Measurements from ENCODE around the gene GRK5.

Gene GRK5

GRCh38 chr10:119357412-119358151, 150.2 kb downstream of the GRK5 start:
- TF ChIP-seq CTBP1 (IDR thresholded peaks at IDR 0.05; ENCODE audit: borderline replicate concordance) (no peak), L3MBTL2 (conservative IDR thresholded peaks at IDR 0.05) (no peak), FOXK2 (IDR thresholded peaks at IDR 0.05) (no peak), NFRKB (IDR thresholded peaks at IDR 0.05) (no peak), BHLHE40 (IDR thresholded peaks at IDR 0.05; ENCODE audit: borderline replicate concordance) (no peak), LEF1 (IDR thresholded peaks at IDR 0.05; ENCODE audit: borderline replicate concordance) (no peak), SP1 (IDR thresholded peaks at IDR 0.05) (no peak), SUZ12 (IDR thresholded peaks at IDR 0.05) (no peak), FOXM1 (IDR thresholded peaks at IDR 0.05; ENCODE audit: borderline replicate concordance) (no peak), ZNF384 (IDR thresholded peaks at IDR 0.05) (no peak), FOXA1 (IDR thresholded peaks at IDR 0.05) (no peak), TARDBP (IDR thresholded peaks at IDR 0.05) (no peak), ELF4 (IDR thresholded peaks at IDR 0.05) (no peak), ARNT (IDR thresholded peaks at IDR 0.05) (no peak), HDGF (IDR thresholded peaks at IDR 0.05; ENCODE audit: borderline replicate concordance) (no peak)
- TF ChIP-seq, protein P1, sequence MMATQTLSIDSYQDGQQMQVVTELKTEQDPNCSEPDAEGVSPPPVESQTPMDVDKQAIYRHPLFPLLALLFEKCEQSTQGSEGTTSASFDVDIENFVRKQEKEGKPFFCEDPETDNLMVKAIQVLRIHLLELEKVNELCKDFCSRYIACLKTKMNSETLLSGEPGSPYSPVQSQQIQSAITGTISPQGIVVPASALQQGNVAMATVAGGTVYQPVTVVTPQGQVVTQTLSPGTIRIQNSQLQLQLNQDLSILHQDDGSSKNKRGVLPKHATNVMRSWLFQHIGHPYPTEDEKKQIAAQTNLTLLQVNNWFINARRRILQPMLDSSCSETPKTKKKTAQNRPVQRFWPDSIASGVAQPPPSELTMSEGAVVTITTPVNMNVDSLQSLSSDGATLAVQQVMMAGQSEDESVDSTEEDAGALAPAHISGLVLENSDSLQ (IDR thresholded peaks at IDR 0.05): no peak
- POLR2A ChIA-PET: no interaction called here
- CTCF ChIA-PET: no interaction called here
- DNase-seq (ENCODE audit: extremely low spot score): no peak

GRCh38 chr10:119358152-119358512, 150.8 kb downstream of the GRK5 start:
- ChIA-PET POLR2A (no interaction called here), CTCF (interaction anchor here (1.0 kb wide), 1 partner anchor 15 kb away, joined by 3 read pairs; no protein-coding TSS in a partner anchor)
- TF ChIP-seq FOXK2 (IDR thresholded peaks at IDR 0.05) (no peak), SUZ12 (IDR thresholded peaks at IDR 0.05) (no peak), BHLHE40 (IDR thresholded peaks at IDR 0.05; ENCODE audit: borderline replicate concordance) (no peak)
- TF ChIP-seq, protein P1 (IDR thresholded peaks at IDR 0.05): no peak
- DNase-seq (ENCODE audit: extremely low spot score): no peak

GRCh38 chr10:119358567-119358966, 151.2 kb downstream of the GRK5 start:
- ChIA-PET POLR2A (no interaction called here), CTCF (interaction anchor here (1.0 kb wide), 1 partner anchor 14 kb away, joined by 3 read pairs; no protein-coding TSS in a partner anchor)
- DNase-seq (ENCODE audit: extremely low spot score): no peak
- TF ChIP-seq CTBP1 (IDR thresholded peaks at IDR 0.05; ENCODE audit: borderline replicate concordance) (no peak), LEF1 (IDR thresholded peaks at IDR 0.05; ENCODE audit: borderline replicate concordance) (no peak), NFRKB (IDR thresholded peaks at IDR 0.05) (no peak), ARNT (IDR thresholded peaks at IDR 0.05) (no peak), SP1 (IDR thresholded peaks at IDR 0.05) (no peak)

- TF ChIP-seq FOXM1 (IDR thresholded peaks at IDR 0.05; ENCODE audit: borderline replicate concordance) (no peak), FOXA1 (IDR thresholded peaks at IDR 0.05) (no peak), L3MBTL2 (conservative IDR thresholded peaks at IDR 0.05) (no peak), NFRKB (IDR thresholded peaks at IDR 0.05) (no peak), ELF4 (IDR thresholded peaks at IDR 0.05) (no peak), ARNT (IDR thresholded peaks at IDR 0.05) (no peak), BHLHE40 (IDR thresholded peaks at IDR 0.05; ENCODE audit: borderline replicate concordance) (no peak), SP1 (IDR thresholded peaks at IDR 0.05) (no peak), FOXK2 (IDR thresholded peaks at IDR 0.05) (no peak), ZNF384 (IDR thresholded peaks at IDR 0.05) (no peak), LEF1 (IDR thresholded peaks at IDR 0.05; ENCODE audit: borderline replicate concordance) (no peak), HDGF (IDR thresholded peaks at IDR 0.05; ENCODE audit: borderline replicate concordance) (no peak), SUZ12 (IDR thresholded peaks at IDR 0.05) (no peak), CTBP1 (IDR thresholded peaks at IDR 0.05; ENCODE audit: borderline replicate concordance) (no peak), TARDBP (IDR thresholded peaks at IDR 0.05) (no peak)
- TF ChIP-seq, protein P1 (IDR thresholded peaks at IDR 0.05): no peak
- DNase-seq (ENCODE audit: extremely low spot score): no peak
- ChIA-PET CTCF (interaction anchor here (1.0 kb wide), 1 partner anchor 14 kb away, joined by 3 read pairs; no protein-coding TSS in a partner anchor), POLR2A (no interaction called here)
Observed at GRCh38 chr10:119359025-119359424, 151.7 kb downstream of the GRK5 start.

DNA sequence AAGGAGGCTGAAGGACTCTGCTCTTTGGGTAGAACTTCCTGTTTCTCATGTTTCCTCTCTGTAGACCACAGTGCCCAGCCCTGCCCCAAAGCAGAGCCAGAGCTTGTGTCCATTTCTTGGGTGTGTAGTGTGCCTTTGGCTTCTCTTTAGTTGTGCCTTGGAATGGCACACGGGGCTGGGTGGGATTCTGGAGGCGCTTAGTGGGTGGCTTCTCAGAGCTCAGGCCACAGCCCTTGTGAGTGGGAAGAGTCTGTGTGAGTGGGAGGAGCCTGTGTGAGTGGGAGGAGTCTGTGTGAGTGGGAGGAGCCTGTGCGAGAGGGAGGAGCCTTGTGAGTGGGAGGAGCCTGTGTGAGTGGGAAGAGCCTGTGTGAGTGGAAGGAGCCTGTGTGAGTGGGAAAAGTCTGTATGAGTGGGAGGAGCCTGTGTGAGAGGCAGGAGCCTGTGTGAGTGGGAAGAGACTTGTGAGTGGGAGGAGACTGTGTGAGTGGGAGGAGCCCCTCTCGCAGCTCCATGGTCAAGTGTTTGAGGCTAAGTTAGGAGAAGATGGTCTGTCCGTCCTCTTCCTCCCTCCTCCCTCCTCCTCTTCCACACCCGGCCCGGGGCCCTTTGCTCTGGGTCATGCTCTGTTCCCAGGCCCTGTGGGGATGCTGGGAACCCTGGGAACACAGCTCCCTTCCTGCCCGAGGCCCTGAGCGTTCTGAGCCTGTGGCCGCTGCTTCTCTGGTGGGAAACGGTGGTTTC, 153.0 kb downstream of the GRK5 start:
- POLR2A ChIA-PET: no interaction called here
- CTCF ChIA-PET: no interaction called here
- TF ChIP-seq SP1 (IDR thresholded peaks at IDR 0.05) (no peak), HDGF (IDR thresholded peaks at IDR 0.05; ENCODE audit: borderline replicate concordance) (no peak), L3MBTL2 (conservative IDR thresholded peaks at IDR 0.05) (no peak), BHLHE40 (IDR thresholded peaks at IDR 0.05; ENCODE audit: borderline replicate concordance) (no peak), FOXM1 (IDR thresholded peaks at IDR 0.05; ENCODE audit: borderline replicate concordance) (no peak), LEF1 (IDR thresholded peaks at IDR 0.05; ENCODE audit: borderline replicate concordance) (no peak), NFRKB (IDR thresholded peaks at IDR 0.05) (no peak), SUZ12 (IDR thresholded peaks at IDR 0.05) (no peak), TARDBP (IDR thresholded peaks at IDR 0.05) (no peak), ELF4 (IDR thresholded peaks at IDR 0.05) (no peak)

DNA sequence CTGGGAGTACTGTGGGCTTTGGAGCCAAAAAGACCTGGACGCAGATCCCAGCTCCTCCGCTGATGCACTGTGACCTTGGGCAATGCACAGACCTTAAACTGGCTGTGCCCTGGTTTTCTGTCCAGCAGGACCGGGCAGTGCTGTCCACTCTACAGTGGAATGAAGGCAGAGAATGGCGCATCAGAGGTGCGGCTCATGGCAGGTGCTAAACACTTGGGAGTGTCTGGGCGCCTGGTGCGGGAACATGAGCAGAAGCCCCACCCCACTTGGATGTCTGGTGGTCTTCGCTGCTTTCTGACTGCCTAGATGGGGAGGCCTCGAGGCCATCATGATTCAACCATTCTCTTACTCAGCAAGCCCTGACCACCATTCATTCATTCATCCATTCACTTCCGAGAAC, 153.7 kb downstream of the GRK5 start:
- TF ChIP-seq TARDBP (IDR thresholded peaks at IDR 0.05): no peak
- no peak for TF ChIP-seq SP1 (IDR thresholded peaks at IDR 0.05)
- no peak for TF ChIP-seq NFRKB (IDR thresholded peaks at IDR 0.05)
- TF ChIP-seq FOXM1 (IDR thresholded peaks at IDR 0.05; ENCODE audit: borderline replicate concordance): no peak
- TF ChIP-seq HDGF (IDR thresholded peaks at IDR 0.05; ENCODE audit: borderline replicate concordance): no peak
- TF ChIP-seq BHLHE40 (IDR thresholded peaks at IDR 0.05; ENCODE audit: borderline replicate concordance): no peak
- no peak for TF ChIP-seq CTBP1 (IDR thresholded peaks at IDR 0.05; ENCODE audit: borderline replicate concordance)
- TF ChIP-seq, protein P1 (IDR thresholded peaks at IDR 0.05): no peak
- TF ChIP-seq ELF4 (IDR thresholded peaks at IDR 0.05): no peak
- TF ChIP-seq ZNF384 (IDR thresholded peaks at IDR 0.05): no peak
- TF ChIP-seq ARNT (IDR thresholded peaks at IDR 0.05): no peak
- TF ChIP-seq FOXA1 (IDR thresholded peaks at IDR 0.05): no peak
- no peak for TF ChIP-seq FOXK2 (IDR thresholded peaks at IDR 0.05)
- TF ChIP-seq LEF1 (IDR thresholded peaks at IDR 0.05; ENCODE audit: borderline replicate concordance): no peak
- TF ChIP-seq L3MBTL2 (conservative IDR thresholded peaks at IDR 0.05): no peak
- no peak for TF ChIP-seq SUZ12 (IDR thresholded peaks at IDR 0.05)
- CTCF ChIA-PET: no interaction called here
- POLR2A ChIA-PET: no interaction called here

More for the DNA sequence above, 153.0 kb downstream of the GRK5 start:
- peak; percentile 38 for DNase-seq (ENCODE audit: extremely low spot score)

More for the DNA sequence above, 153.7 kb downstream of the GRK5 start:
- no peak for DNase-seq (ENCODE audit: extremely low spot score)

Data from HEK293T (cell line).